ENCODE results near the gene NRGN. TPM values are rescaled to one million over a fixed set of nuclear protein-coding genes. Genes with fewer than 3 reads are reported as not detected.

Gene NRGN
- polyA plus RNA-seq, 1 donor from 2014 or later: 0.69 TPM

- no peak within 1 kb of the TSS for H2AFZ ChIP-seq (ENCODE audit: low read depth, low read length)
- no peaks in the 10 kb centered on the region for H3K36me3 ChIP-seq (ENCODE audit: insufficient read depth, low read length)
- no peaks in the 10 kb centered on the region for H4K20me1 ChIP-seq (ENCODE audit: insufficient read depth)
- no peak within 1 kb of the TSS for H3K9ac ChIP-seq (ENCODE audit: low read length)
- H3K27me3 ChIP-seq (ENCODE audit: insufficient read depth, low read depth, low read length): peaks cover 60% of the 10 kb centered on the region
- no peaks in the 10 kb centered on the region for H3F3A ChIP-seq (ENCODE audit: insufficient read depth, low read length, poor library complexity, severe bottlenecking)
- H3K9me3 ChIP-seq (ENCODE audit: low read length): no peaks in the 10 kb centered on the region
- no peak for TF ChIP-seq SMC3 (conservative IDR thresholded peaks at IDR 0.05; ENCODE audit: poor library complexity)
- TF ChIP-seq REST (IDR thresholded peaks at IDR 0.05; ENCODE audit: borderline replicate concordance): no peak
- no peak for TF ChIP-seq TAF1 (IDR thresholded peaks at IDR 0.05; ENCODE audit: low read depth)
- no peaks in the 10 kb centered on the region for H3K9me2 ChIP-seq (ENCODE audit: insufficient read depth, low read length)
- no peak within 1 kb of the TSS for H3K27ac ChIP-seq (ENCODE audit: low read length)
- H3K4me3 ChIP-seq (ENCODE audit: low read length): peak within 1 kb of the TSS; percentile 64
- peak within 1 kb of the TSS; percentile 39 for H3K4me2 ChIP-seq (ENCODE audit: low read length)
- H3K79me2 ChIP-seq (replicated peaks; ENCODE audit: insufficient read depth, low read length): no peaks in the 10 kb centered on the region
Observed at GRCh38 chr11:124762105-124762623, 22.4 kb downstream of the NRGN start, which contains the start of gene ESAM. TSS of gene ESAM (minus strand) at chr11:124762290. CDS start at chr11:124762154, 136 bp downstream.

- peak overlapping the region; percentile 39 for H3K4me2 ChIP-seq (ENCODE audit: low read length)
- no peaks in the 10 kb centered on the region for H3K36me3 ChIP-seq (ENCODE audit: insufficient read depth, low read length)
- H2AFZ ChIP-seq (ENCODE audit: low read depth, low read length): no peak overlapping the region
- no peak overlapping the region for H3K9ac ChIP-seq (ENCODE audit: low read length)
- no peaks in the 10 kb centered on the region for H3F3A ChIP-seq (ENCODE audit: insufficient read depth, low read length, poor library complexity, severe bottlenecking)
- H4K20me1 ChIP-seq (ENCODE audit: insufficient read depth): no peaks in the 10 kb centered on the region
- H3K79me2 ChIP-seq (replicated peaks; ENCODE audit: insufficient read depth, low read length): no peaks in the 10 kb centered on the region
- peaks cover 54% of the 10 kb centered on the region for H3K27me3 ChIP-seq (ENCODE audit: insufficient read depth, low read depth, low read length)
- peak overlapping the region; percentile 64 for H3K4me3 ChIP-seq (ENCODE audit: low read length)
- no peak for TF ChIP-seq REST (IDR thresholded peaks at IDR 0.05; ENCODE audit: borderline replicate concordance)
- no peak for TF ChIP-seq CTCF (IDR thresholded peaks at IDR 0.05; ENCODE audit: poor library complexity, severe bottlenecking)
- no peak for TF ChIP-seq EP300 (conservative IDR thresholded peaks at IDR 0.05; ENCODE audit: poor library complexity, severe bottlenecking)
- no peak for TF ChIP-seq TAF1 (IDR thresholded peaks at IDR 0.05; ENCODE audit: low read depth)
- TF ChIP-seq SMC3 (conservative IDR thresholded peaks at IDR 0.05; ENCODE audit: poor library complexity): no peak
- TF ChIP-seq MXI1 (conservative IDR thresholded peaks at IDR 0.05; ENCODE audit: poor library complexity, severe bottlenecking): no peak
- TF ChIP-seq RAD21 (conservative IDR thresholded peaks at IDR 0.05): no peak
- TF ChIP-seq EZH2 (IDR thresholded peaks at IDR 0.05; ENCODE audit: borderline replicate concordance, insufficient read depth, low read length, poor library complexity, severe bottlenecking): no peak
- H3K9me3 ChIP-seq (ENCODE audit: low read length): no peaks in the 10 kb centered on the region
- no peak overlapping the region for H3K27ac ChIP-seq (ENCODE audit: low read length)
- no peaks in the 10 kb centered on the region for H3K9me2 ChIP-seq (ENCODE audit: insufficient read depth, low read length)
Observed at GRCh38 chr11:124762624-124763155, 22.9 kb downstream of the NRGN start.
